Astrocyte of the spinal cord (primary cell): ENCODE results near the gene TSGA10IP.
A peak's percentile ranks its signal among the peaks of the same experiment; 100 is the strongest.

Experiments
- DNase-seq: peaks from one replicate; pipeline ENCODE4 v3.0.0; 2011; ENCODE audit warnings: low read depth, low spot score
- H3K4me3 ChIP-seq: 2 replicates; pipeline ENCODE4 v1.5.1; 2011; ENCODE audit warnings: low read depth, mild to moderate bottlenecking, low read length, moderate library complexity
- CTCF ChIP-seq: IDR thresholded peaks from 2 replicates; pipeline ENCODE4 v1.5.1; 2012; ENCODE audit warnings: low read depth, mild to moderate bottlenecking, low read length, inconsistent platforms
- in situ Hi-C: cut with HindIII; loops from 2 replicates; pipeline ENCODE4 v1.10.0; 2017; ENCODE audit warnings: low sequenced_read_pairs

Gene TSGA10IP

GRCh38 chr11:65982824-65983588 is 37.7 kb downstream of the TSGA10IP start:
- in situ Hi-C loops, result no loop called here
- no peak overlapping the region for H3K4me3 ChIP-seq
- TF ChIP-seq CTCF, result no peak
- no peak for DNase-seq

- no peak for TF ChIP-seq CTCF
- H3K4me3 ChIP-seq, result no peak overlapping the region
- no peak for DNase-seq
- in situ Hi-C loops, result no loop called here
Observed at GRCh38 chr11:65983589-65983987, 38.3 kb downstream of the TSGA10IP start.

GRCh38 chr11:65987336-65987735 is 42.1 kb downstream of the TSGA10IP start:
- no peak overlapping the region for H3K4me3 ChIP-seq
- DNase-seq, result no peak
- no peak for TF ChIP-seq CTCF
- in situ Hi-C loops, result no loop called here

GRCh38 chr11:65988791-65989592 is 43.7 kb downstream of the TSGA10IP start:
- H3K4me3 ChIP-seq, result no peak overlapping the region
- in situ Hi-C loops, result no loop called here
- peak; percentile 96 for DNase-seq
- TF ChIP-seq CTCF, result peak; percentile 89

GRCh38 chr11:65992056-65992455 is 46.8 kb downstream of the TSGA10IP start:
- in situ Hi-C loops, result no loop called here
- DNase-seq, result no peak
- H3K4me3 ChIP-seq, result no peak overlapping the region
- no peak for TF ChIP-seq CTCF

GRCh38 chr11:65997286-65997685 is 52.0 kb downstream of the TSGA10IP start:
- no peak for DNase-seq
- H3K4me3 ChIP-seq, result no peak overlapping the region
- TF ChIP-seq CTCF, result no peak
- in situ Hi-C loops, result no loop called here
